Measurements from ENCODE around the gene CATSPER1.

GRCh38 chr11:66006134-66006890, 20.0 kb downstream of the CATSPER1 start:
- TF ChIP-seq CTCF (conservative IDR thresholded peaks at IDR 0.05) (no peak), EZH2 (IDR thresholded peaks at IDR 0.05; ENCODE audit: low read depth) (no peak)
